Measurements from ENCODE around the gene SYTL3. TPM values are rescaled to one million over a fixed set of nuclear protein-coding genes. Genes with fewer than 3 reads are reported as not detected.
A peak's percentile ranks its signal among the peaks of the same experiment; 100 is the strongest.

The SYTL3 gene
- total and polyA plus RNA-seq, 9 of the 15 experiments (the other 6 are each of a cell fraction or from before 2014, with no cell fraction given), result 0.04 to 0.46 (median 0.17) TPM; not detected in 1

GRCh38 chr6:158706369-158706982 is 56.6 kb downstream of the SYTL3 start:
- WGBS (ENCODE audit: insufficient coverage, low coverage, missing lambda C conversion rate), result 42% methylated on average over 6 of the region's 6 CpGs
- no TSS peak for BruUV-seq (replicated peaks)
- Histone ChIP-seq H3K4me1 (replicated peaks in 1 of 2; ENCODE audit: control insufficient read depth in 2 of 2, insufficient read depth in 2 of 2, low read length in 2 of 2) (peaks cover 26 to 35% of the 10 kb centered on the region in 2 experiments), H3K9ac (ENCODE audit: insufficient read depth in 1 of 2, low read depth in 2 of 2, low read length in 2 of 2) (peak overlapping the region in 1 of 2 experiments; percentile 5; a peak in 1 of 4 replicates), H2AFZ (ENCODE audit: low read depth, low read length) (peak overlapping the region; percentile 66), H3K4me2 (ENCODE audit: insufficient read depth, low read length) (no peak overlapping the region), H3K9me3 (replicated peaks; ENCODE audit: control insufficient read depth, insufficient read depth, low read depth, low read length) (no peaks in the 10 kb centered on the region), H3K4me3 (no peak overlapping the region), H3K36me3 (ENCODE audit: control insufficient read depth, insufficient read depth, low read length) (no peaks in the 10 kb centered on the region), H3K9me1 (ENCODE audit: control insufficient read depth, insufficient read depth, low read length) (no peaks in the 10 kb centered on the region), H3K27me3 (ENCODE audit: control insufficient read depth in 2 of 2, insufficient read depth in 2 of 2, low read length in 2 of 2) (peaks cover 0 to 2% of the 10 kb centered on the region in 2 experiments; a peak in 2 of 5 replicates), H3K27ac (ENCODE audit: extremely low read depth, low read depth, low read length) (no peak overlapping the region), H4K20me1 (replicated peaks; ENCODE audit: control insufficient read depth, insufficient read depth, low read length) (no peaks in the 10 kb centered on the region), H3K79me2 (ENCODE audit: control insufficient read depth, insufficient read depth, low read length) (no peaks in the 10 kb centered on the region)
- ATAC-seq (peak; percentile 65), FAIRE-seq (peak; percentile 73), DNase-seq (ENCODE audit: extremely low read depth in 1 of 4, low spot score in 3 of 4) (peak; percentile 57 to 76 (median 64))
- in situ Hi-C loops (cut with MboI) (loop anchor here (25.0 kb wide), 1 partner anchor 281 kb away; no protein-coding TSS in a partner anchor), intact Hi-C loops (cut with micrococcal nuclease) (loop anchor here (10.0 kb wide), 1 partner anchor 428 kb away; no protein-coding TSS in a partner anchor)
- ChIA-PET CTCF (ENCODE audit: low intra/inter-chr PET ratio) (interaction anchor here (0.6 to 4.7 kb wide), 3 partner anchors 12 to 266 kb away, joined by 3 to 49 read pairs (median 3); no protein-coding TSS in a partner anchor), POLR2A (interaction anchor here (0.7 to 1.7 kb wide), 4 partner anchors 9 to 265 kb away, joined by 3 to 6 read pairs (median 4); no protein-coding TSS in a partner anchor)
- TF ChIP-seq DNMT1 (IDR thresholded peaks at IDR 0.05), result no peak
- peak; percentile 79 for TF ChIP-seq CTCFL (IDR thresholded peaks at IDR 0.05; ENCODE audit: borderline replicate concordance, insufficient read depth, low read depth, low read length, poor library complexity, severe bottlenecking)
- TF ChIP-seq TRIM28 (IDR thresholded peaks at IDR 0.05), result no peak
- TF ChIP-seq UBTF (IDR thresholded peaks at IDR 0.05; ENCODE audit: borderline replicate concordance in 1 of 2, low read depth in 2 of 2, low read length in 2 of 2), result no peak
- TF ChIP-seq CBFB (CRISPR knock-in tag; IDR thresholded peaks at IDR 0.05), result no peak
- TF ChIP-seq HNRNPK (IDR thresholded peaks at IDR 0.05; ENCODE audit: low read depth, low read length, poor library complexity, severe bottlenecking), result no peak
- no peak for TF ChIP-seq HDAC2 (IDR thresholded peaks at IDR 0.05)
- TF ChIP-seq BCLAF1 (IDR thresholded peaks at IDR 0.05; ENCODE audit: borderline replicate concordance in 1 of 2, control insufficient read depth in 1 of 2, low read depth in 2 of 2, low read length in 1 of 2), result peak in 1 of 2 experiments; percentile 15; a peak in 1 of 4 replicates
- TF ChIP-seq GTF2A2 (tag; IDR thresholded peaks at IDR 0.05), result no peak
- TF ChIP-seq SRSF7 (optimal IDR thresholded peaks at IDR 0.05; ENCODE audit: low read depth, low read length), result no peak

Measured in K562 (cell line).